Epithelial cell of esophagus (primary cell): ENCODE measurements around the gene BOD1L2.

Experiments
- DNase-seq: peaks from one replicate; pipeline ENCODE4 v3.0.0; 2010; ENCODE audit warnings: low read depth
- H3K4me3 ChIP-seq: 2 replicates; pipeline ENCODE4 v1.5.1; 2011; ENCODE audit warnings: mild to moderate bottlenecking, low read length, control low read depth
- TF ChIP-seq, protein P1 (sequence below): IDR thresholded peaks from 2 replicates; pipeline ENCODE4 v1.5.1; 2011; ENCODE audit warnings: low read depth, mild to moderate bottlenecking, low read length, control low read depth, inconsistent platforms; ENCODE audit not compliant: insufficient read depth; ENCODE audit errors: missing control alignments

Gene BOD1L2

DNA sequence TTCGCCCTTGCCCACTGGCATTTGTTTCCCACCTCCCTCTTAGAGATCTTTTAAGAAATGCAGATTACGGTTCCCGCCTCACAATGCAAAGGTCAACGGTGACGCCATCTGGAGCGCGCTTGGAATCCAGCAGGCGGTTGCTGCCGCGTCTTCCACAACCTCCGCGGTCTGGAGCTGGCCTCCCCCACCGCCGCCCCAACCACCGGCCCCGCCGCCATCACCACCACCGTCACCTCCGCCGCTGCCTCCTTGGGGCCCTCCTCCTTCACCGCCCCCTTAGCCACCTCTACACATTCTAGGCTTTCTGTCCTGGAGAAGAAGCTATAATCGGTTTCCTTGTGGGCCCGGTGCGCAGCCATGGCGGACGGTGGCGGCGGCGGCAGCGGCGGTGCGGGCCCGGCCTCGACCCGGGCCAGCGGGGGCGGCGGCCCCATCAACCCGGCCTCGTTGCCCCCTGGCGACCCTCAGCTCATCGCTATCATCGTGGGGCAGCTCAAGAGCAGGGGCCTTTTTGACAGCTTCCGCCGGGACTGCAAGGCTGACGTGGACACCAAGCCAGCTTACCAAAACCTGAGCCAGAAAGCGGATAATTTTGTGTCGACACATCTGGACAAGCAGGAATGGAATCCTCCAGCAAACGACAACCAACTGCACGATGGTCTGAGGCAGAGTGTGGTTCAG, at the start of gene BOD1L2:
Gene BOD1L2 (plus strand): TSS at position 132 of the 681 bp plus-strand sequence. CDS start 226 bp downstream, at position 358.
- no peak within 1 kb of the TSS for H3K4me3 ChIP-seq
- TF ChIP-seq, protein P1, sequence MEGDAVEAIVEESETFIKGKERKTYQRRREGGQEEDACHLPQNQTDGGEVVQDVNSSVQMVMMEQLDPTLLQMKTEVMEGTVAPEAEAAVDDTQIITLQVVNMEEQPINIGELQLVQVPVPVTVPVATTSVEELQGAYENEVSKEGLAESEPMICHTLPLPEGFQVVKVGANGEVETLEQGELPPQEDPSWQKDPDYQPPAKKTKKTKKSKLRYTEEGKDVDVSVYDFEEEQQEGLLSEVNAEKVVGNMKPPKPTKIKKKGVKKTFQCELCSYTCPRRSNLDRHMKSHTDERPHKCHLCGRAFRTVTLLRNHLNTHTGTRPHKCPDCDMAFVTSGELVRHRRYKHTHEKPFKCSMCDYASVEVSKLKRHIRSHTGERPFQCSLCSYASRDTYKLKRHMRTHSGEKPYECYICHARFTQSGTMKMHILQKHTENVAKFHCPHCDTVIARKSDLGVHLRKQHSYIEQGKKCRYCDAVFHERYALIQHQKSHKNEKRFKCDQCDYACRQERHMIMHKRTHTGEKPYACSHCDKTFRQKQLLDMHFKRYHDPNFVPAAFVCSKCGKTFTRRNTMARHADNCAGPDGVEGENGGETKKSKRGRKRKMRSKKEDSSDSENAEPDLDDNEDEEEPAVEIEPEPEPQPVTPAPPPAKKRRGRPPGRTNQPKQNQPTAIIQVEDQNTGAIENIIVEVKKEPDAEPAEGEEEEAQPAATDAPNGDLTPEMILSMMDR, result no peak
- DNase-seq, result no peak

DNA sequence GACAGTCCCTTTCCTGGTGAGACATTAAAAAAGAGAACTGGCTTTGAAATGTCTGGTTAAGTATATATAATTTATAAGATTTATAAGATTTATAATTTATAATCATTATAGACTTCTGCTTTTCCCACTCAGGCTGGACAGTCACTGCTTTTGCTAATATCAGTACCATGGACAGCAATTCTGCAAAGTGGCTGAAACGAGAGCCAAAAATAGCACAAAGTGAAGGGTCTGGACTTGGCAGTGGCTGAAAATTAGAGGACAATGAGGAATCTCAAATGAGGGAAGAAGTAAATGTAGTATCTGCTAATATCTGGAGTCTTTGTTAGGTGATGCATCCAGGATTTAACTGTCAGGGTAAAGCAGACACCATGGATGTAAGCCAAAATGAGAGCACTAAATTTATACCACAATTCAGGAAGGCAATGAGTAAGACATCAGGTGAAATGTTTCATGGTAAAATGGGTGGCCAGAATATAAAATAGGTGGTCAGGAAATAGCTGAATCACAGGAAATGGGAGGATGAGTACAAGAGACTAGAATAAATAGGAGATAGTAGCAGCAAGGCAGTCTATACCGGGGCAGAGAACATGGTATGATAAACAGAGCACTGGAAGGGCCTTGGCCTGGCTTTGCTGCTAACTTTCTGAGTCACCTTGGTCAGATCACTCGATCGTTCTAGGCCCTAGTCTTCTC, 39.6 kb upstream of the BOD1L2 start:
- DNase-seq, result peak; percentile 40
- TF ChIP-seq, protein P1, result no peak
- H3K4me3 ChIP-seq, result no peak overlapping the region

DNA sequence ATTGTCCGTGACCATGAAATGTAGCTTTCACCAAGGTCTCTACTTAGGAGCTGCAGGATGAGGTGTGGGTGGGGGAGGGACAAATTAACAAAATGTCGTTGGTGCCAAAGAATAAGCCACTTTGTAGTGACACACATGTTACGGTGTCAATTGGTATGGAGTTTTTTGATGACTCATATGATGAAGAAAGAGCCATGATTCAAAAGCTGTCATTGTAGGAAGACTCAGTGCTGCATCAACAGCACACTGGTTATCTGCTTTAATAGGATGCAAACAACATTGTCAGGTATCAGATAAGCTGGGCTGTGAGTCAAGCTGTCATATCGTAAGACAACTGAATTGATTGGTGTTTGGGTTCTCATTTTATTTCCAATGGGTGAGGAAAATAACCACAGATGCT, 36.6 kb upstream of the BOD1L2 start:
- peak; percentile 24 for DNase-seq
- TF ChIP-seq, protein P1, result no peak
- no peak overlapping the region for H3K4me3 ChIP-seq

DNA sequence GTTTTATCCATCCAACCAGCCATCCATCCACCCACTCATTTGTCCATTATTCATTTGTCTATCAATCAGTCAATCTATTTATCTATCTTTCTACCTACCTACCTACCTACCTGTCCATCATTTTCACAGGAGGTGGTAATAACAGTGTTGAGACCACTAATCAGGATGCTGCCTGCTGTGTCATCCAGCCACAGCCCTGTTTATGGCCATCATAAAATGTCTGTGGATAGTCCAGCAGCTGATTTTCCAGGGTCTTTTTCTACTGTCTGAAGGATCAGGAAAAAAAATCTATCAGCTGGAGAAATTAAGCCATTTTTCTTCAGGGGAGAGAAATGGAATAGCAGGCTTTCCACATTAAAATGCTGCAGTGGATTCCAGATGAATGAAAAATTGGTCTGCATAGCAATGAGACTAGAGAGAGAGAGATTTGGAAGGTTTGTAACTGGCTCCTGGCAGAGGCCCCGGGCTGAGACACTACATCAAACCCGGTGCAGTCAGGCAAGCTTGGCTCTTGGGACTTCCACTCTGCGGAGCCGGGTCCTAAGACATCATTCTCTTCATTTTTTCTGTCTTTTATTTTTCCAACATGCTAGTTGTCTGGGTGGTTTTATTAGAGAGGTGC, 33.0 kb upstream of the BOD1L2 start:
- TF ChIP-seq, protein P1, result no peak
- no peak for DNase-seq
- H3K4me3 ChIP-seq, result no peak overlapping the region

DNA sequence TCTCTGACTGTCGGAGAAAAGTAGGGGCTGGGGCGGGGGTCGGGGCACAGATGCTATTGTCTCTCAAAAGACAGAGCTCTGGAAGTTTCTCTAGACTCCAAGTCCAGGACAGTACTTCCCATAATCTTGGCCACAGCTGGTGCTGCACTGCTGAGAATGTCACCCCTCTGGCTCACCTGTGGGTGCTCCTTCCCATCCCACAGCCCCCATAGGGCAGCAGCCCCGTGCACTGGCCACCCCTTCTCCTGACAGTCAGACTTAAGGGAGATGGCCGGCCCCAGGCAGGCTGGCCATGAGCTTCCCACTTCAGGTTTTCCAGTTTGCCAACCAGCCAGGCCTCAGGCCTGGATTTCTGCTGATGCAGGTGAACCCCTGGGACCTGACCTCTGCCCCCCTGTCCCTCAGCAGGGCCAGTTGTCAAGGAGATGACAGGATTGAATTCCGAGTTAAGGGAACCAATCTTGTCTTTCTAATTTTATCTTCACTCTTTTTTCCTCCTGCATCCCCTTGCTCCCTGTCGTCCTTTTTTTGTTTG, 30.2 kb upstream of the BOD1L2 start:
- H3K4me3 ChIP-seq, result no peak overlapping the region
- no peak for DNase-seq
- TF ChIP-seq, protein P1, result no peak

DNA sequence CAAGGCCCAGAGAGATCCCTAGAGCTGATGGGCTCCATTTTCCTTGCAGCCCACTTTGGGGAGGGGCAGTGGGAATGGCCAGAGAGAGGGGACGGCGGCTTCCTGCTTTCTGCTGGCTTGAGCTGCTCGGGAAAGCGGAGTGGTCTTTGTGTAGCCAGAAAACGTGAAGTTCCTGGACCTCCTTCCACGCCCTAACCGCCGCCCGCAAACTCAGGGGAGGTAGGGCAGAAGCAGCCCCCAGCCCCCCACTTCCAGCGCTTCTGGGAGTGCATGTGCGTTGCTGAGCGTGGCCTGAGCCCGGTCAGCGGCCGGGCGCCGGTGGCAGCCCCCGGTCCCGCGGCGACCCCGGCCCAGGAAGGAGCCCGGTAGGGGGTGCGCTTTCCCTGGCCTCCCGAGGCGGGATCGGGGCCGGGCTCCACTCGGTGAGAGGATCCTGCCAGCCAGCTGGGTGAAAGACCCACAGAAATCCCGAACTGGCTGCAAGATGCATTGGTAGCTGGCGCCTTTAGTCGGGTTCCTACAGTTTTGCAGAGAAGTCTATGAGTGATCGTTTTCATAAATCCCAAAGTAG, 25.3 kb upstream of the BOD1L2 start:
- H3K4me3 ChIP-seq, result no peak overlapping the region
- no peak for DNase-seq
- TF ChIP-seq, protein P1, result no peak
